NCI-H2196 treated with DMSO at 0.1 percent for 48 hours (cell line): ENCODE data around the gene LSP1.

Source experiments
- DNase-seq: peaks from one replicate; lab custom pipeline; 2025; ENCODE audit not compliant: unreplicated experiment; lab: John Stamatoyannopoulos, UW

The LSP1 gene

GRCh38 chr11:1888811-1889210 is 35.9 kb downstream of the LSP1 start:
- DNase-seq = no peak

GRCh38 chr11:1889224-1889930 is 36.5 kb downstream of the LSP1 start:
- no peak for DNase-seq

DNA sequence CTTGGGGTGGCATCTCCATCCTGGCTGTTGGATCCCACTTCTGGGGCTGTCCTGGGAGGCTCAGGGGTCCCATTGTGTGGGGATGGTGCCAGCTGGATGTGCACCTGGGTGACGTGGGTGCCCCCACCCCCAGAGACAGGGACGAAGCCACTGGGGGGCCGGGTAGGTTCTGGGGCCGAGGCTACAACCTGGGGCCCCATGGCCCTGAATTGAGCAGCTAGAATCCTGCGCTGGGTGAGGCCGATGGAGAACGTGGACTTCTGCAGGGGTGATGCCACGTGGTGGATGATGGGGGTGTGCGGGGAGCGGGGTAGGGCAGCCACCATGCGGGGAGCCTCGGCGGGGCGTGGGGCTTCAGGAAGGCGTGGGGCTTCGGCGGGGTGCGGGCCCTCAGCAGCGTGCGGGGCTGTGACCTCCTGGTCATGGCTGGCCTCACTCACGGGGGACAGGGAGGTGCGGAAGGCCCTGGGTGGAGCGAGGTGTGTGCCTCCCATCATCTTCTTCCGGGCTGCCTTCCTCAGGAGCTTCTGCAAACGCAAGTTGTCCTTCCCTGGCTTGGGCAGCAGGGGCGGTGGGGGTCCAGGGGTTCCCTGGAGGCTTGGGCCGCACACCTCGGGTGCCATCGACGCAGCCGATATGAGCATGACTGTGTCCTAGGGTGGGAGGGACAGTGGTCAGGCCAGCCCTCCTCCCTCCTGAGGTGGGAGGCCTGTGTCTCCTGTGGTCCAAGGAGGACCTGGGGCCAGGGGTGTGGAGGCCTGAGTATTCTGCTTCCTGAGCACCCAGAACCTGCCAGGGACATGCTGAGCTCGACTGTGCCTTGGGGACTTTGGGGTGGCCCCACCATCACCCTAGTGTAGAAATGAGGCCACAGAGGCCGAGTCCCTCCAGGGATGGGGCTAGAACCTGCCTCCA is 37.3 kb downstream of the LSP1 start:
- no peak for DNase-seq

- DNase-seq = no peak
These were observed 38.3 kb downstream of the LSP1 start for GRCh38 chr11:1890856-1891830.

- no peak for DNase-seq
These were observed 38.9 kb downstream of the LSP1 start, which contains the start of gene PRR33 for GRCh38 chr11:1891831-1892115. Gene PRR33, minus strand, starts transcription at chr11:1891895. Its CDS starts 1,311 bp downstream, at chr11:1890584.

DNA sequence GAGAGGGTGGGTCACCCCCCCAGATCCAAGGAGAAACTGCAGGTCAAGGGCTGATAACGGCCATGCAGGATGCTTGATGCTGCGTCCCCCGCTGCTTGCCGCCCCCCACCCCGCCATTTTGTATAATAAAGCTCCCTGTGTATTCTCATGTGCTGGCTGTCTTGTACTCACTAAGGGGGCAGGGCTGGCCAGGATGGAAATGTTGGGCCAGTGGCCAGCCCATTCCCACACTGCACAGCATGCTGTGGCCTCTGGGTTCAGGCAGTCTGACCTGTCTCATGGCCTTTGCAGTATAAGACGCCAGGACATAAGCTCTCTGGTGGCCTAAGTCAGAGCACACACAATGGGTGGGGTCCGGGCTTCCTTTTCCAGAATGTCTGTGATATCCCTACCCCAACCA is 39.2 kb downstream of the LSP1 start:
- DNase-seq = no peak

GRCh38 chr11:1892558-1892957 is 39.7 kb downstream of the LSP1 start:
- DNase-seq = no peak

DNA sequence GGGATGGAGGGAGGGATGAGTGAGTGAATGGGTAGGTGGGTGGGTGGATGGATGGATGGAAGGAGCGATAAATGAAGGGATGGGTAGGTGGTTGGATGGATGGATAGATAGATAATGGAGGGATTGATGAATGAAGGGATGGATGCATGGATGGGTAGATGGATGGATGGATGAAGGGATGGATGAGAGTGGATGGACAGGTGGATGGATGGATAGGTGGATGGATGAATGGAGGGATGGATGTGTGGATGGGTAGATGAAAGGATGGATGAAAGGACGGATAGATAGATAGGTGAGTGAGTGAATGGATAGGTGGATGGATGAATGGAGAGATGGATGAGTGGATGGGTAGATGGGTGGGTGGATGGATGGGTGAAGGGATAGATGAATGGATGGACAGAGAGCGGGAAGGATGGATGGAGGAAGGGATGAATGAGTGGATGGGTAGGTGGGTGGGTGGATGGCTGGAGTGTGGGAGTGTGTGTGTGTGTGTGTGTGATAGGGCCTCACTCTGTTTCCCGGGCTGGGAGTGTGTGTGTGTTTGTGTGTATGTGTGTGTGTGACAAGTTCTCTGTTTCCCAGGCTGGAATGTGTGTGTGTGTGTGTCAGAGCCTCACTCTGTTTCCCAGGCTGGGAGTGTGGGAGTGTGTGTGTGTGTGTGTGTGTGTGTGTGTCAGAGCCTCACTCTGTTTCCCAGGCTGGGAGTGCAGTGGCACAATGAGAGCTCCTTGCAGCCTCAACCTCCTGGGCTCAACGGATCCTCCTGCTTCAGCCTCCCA is 40.9 kb downstream of the LSP1 start:
- no peak for DNase-seq

- no peak for DNase-seq
These were observed 41.9 kb downstream of the LSP1 start for GRCh38 chr11:1894759-1895158.

- no peak for DNase-seq
These were observed 43.6 kb downstream of the LSP1 start for GRCh38 chr11:1896468-1896867.

DNA sequence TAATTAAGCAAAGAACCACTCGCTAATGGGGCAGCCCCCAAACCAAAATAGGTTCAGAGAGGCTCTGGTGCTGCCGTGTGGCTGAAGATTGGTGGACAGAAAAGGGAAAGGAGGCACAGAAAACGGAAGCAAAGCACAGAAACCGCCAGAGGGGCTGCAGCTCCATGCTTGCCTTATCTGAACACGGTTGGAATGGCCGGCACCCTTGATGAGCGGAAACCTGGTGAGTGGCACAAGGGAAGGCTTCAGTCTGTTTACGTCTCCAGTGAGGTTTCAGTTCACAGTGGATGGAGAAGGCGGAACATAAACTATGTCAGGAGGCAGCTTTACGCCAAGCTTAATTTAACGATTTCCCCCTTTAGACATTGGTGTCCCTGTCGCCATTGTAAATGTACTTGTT is 44.0 kb downstream of the LSP1 start:
- DNase-seq = no peak

- no peak for DNase-seq
These were observed 46.2 kb downstream of the LSP1 start for GRCh38 chr11:1899090-1899489.

DNA sequence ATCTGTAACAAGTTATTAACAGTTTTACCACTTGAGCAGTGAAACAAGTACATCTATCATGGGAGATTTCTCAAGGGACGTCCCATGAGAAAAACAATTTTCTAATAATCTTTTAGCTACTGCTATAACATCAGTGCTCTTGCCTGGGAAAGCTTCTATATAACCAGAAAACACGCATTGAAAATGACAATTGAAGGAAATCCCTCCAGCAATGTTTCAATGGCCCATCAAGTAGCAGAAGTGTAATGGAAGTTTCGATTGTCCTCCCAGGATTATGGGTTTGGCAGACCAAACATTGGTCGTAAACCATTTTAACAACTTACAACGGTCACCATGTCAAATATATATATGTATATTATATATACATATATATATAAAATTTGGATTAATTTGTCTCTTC is 46.8 kb downstream of the LSP1 start:
- no peak for DNase-seq

GRCh38 chr11:1906181-1906580 is 53.3 kb downstream of the LSP1 start:
- no peak for DNase-seq

DNA sequence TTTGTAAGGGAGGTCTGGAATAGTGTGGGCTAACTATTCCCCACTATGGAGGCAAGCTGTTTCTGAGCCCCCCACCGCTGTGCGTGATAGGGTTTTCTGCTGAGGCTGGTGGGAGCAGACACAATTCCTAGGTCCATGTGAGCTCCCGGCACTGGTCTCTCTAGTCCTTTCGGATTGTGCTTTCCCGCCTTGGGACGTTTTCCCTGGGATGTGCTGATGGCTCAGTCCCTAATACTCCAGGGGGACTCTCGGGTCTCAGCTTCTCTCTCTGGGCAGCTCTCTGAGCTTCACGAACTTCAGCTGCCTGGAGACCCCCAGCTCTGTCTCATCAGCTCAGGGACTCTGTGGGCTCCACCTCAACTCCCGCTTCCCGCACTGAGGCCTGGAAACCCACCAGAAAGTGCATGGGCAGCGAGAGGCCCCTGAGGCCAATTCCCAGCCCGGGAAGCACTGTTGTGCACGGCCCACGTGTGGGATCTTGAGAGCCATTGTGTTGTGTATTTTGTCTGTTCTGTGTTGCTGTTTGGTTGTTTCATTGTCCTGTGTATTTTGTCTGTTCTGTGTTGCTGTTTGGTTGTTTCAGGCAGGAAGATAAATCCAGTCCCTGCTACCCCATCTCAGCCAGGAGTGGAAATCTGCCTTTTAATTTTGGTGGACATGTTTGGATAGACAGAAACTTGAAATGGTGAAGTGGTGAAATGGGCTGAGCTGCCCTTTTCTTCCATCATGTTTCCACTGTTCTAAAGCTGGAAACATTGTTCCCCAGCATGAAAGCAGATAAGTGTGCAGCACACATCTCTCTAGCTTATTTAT is 53.9 kb downstream of the LSP1 start:
- DNase-seq = no peak

GRCh38 chr11:1908618-1909017 is 55.7 kb downstream of the LSP1 start:
- DNase-seq = no peak

DNA sequence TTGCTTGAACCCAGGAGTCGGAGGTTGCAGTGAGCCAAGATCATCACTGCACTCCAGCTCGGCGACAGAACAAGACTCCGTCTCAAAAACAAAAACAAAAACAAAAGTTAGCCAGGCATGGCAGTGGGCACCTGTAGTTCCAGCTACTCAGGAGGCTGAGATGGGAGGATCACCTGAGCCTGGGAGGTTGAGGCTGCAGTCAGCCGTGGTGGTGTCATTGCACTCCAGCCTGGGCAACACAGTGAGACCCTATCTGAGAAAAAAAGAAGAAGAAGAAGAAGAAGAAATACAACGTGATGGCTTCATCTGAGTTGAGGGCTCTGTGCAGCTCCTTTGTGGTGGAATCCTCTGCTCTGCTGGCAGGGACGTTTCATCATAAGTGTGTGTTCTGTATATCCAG is 56.6 kb downstream of the LSP1 start:
- DNase-seq = no peak

GRCh38 chr11:1912289-1912878 is 59.5 kb downstream of the LSP1 start:
- DNase-seq = no peak
